ENCODE results near the gene OSCP1. TPM values are rescaled to one million over a fixed set of nuclear protein-coding genes. Genes with fewer than 3 reads are reported as not detected.

Gene OSCP1
- total RNA-seq, 1 donor from 2014 or later = 6.3 TPM

- H3K9me3 Mint-ChIP-seq (ENCODE audit: unreplicated experiment) = peaks cover 5% of the 10 kb centered on the region
- H3K27ac Mint-ChIP-seq (ENCODE audit: unreplicated experiment) = peak overlapping the region; percentile 50
- peaks cover 6% of the 10 kb centered on the region for H3K27me3 Mint-ChIP-seq (ENCODE audit: unreplicated experiment)
- no peak overlapping the region for H3K4me3 Mint-ChIP-seq (ENCODE audit: unreplicated experiment)
- H3K36me3 Mint-ChIP-seq (ENCODE audit: unreplicated experiment) = no peaks in the 10 kb centered on the region
- no peak for DNase-seq
- no peak for TF ChIP-seq CTCF (IDR thresholded peaks at IDR 0.05; ENCODE audit: partially characterized antibody, unreplicated experiment)
- H3K4me1 Mint-ChIP-seq (ENCODE audit: low read depth, unreplicated experiment) = peaks cover 28% of the 10 kb centered on the region
These were observed 3.5 kb downstream of the OSCP1 start for GRCh38 chr1:36446746-36447145.

GRCh38 chr1:36446271-36446670, 4.0 kb downstream of the OSCP1 start:
- peaks cover 24% of the 10 kb centered on the region for H3K4me1 Mint-ChIP-seq (ENCODE audit: low read depth, unreplicated experiment)
- no peak overlapping the region for H3K4me3 Mint-ChIP-seq (ENCODE audit: unreplicated experiment)
- DNase-seq = peak; percentile 62
- TF ChIP-seq CTCF (IDR thresholded peaks at IDR 0.05; ENCODE audit: partially characterized antibody, unreplicated experiment) = no peak
- no peaks in the 10 kb centered on the region for H3K36me3 Mint-ChIP-seq (ENCODE audit: unreplicated experiment)
- H3K27me3 Mint-ChIP-seq (ENCODE audit: unreplicated experiment) = peaks cover 2% of the 10 kb centered on the region
- peak overlapping the region; percentile 46 for H3K27ac Mint-ChIP-seq (ENCODE audit: unreplicated experiment)
- peaks cover 4% of the 10 kb centered on the region for H3K9me3 Mint-ChIP-seq (ENCODE audit: unreplicated experiment)

- H3K4me3 Mint-ChIP-seq (ENCODE audit: unreplicated experiment) = no peak overlapping the region
- H3K27me3 Mint-ChIP-seq (ENCODE audit: unreplicated experiment) = no peaks in the 10 kb centered on the region
- no peaks in the 10 kb centered on the region for H3K36me3 Mint-ChIP-seq (ENCODE audit: unreplicated experiment)
These were observed 7.0 kb downstream of the OSCP1 start for GRCh38 chr1:36443297-36443696.

GRCh38 chr1:36442337-36442736, 7.9 kb downstream of the OSCP1 start:
- H3K4me3 Mint-ChIP-seq (ENCODE audit: unreplicated experiment) = no peak overlapping the region
- DNase-seq = no peak
- peaks cover 1% of the 10 kb centered on the region for H3K9me3 Mint-ChIP-seq (ENCODE audit: unreplicated experiment)
- no peaks in the 10 kb centered on the region for H3K36me3 Mint-ChIP-seq (ENCODE audit: unreplicated experiment)
- no peaks in the 10 kb centered on the region for H3K27me3 Mint-ChIP-seq (ENCODE audit: unreplicated experiment)
- no peak overlapping the region for H3K27ac Mint-ChIP-seq (ENCODE audit: unreplicated experiment)
- no peak for TF ChIP-seq CTCF (IDR thresholded peaks at IDR 0.05; ENCODE audit: partially characterized antibody, unreplicated experiment)
- H3K4me1 Mint-ChIP-seq (ENCODE audit: low read depth, unreplicated experiment) = peaks cover 21% of the 10 kb centered on the region

More at GRCh38 chr1:36443297-36443696, 7.0 kb downstream of the OSCP1 start:
- Mint-ChIP-seq H3K9me3 (ENCODE audit: unreplicated experiment) (peaks cover 1% of the 10 kb centered on the region), H3K4me1 (ENCODE audit: low read depth, unreplicated experiment) (peaks cover 24% of the 10 kb centered on the region), H3K27ac (ENCODE audit: unreplicated experiment) (no peak overlapping the region)
- no peak for TF ChIP-seq CTCF (IDR thresholded peaks at IDR 0.05; ENCODE audit: partially characterized antibody, unreplicated experiment)
- no peak for DNase-seq

DNA sequence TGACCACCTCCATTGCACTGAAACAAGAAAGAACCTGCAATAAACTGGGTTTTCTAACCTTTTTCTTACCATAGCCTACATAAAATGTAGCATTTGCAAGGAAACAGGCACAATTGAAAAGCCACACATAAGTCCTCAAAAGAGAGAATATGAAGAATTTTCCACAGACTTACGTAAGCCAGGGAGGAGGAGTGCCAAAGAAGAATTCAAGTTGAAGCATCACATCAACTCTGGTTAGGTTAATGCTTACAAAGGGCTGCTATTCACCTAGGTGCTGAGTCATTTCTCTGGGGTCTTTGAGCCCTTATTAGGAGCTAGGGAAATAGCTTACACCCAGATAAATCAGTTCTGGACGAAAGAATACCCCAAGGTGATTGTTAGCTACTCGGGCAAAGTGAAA, 9.6 kb downstream of the OSCP1 start:
- H3K27me3 Mint-ChIP-seq (ENCODE audit: unreplicated experiment) = no peaks in the 10 kb centered on the region
- H3K4me1 Mint-ChIP-seq (ENCODE audit: low read depth, unreplicated experiment) = peaks cover 12% of the 10 kb centered on the region
- peaks cover 1% of the 10 kb centered on the region for H3K9me3 Mint-ChIP-seq (ENCODE audit: unreplicated experiment)
- no peak overlapping the region for H3K4me3 Mint-ChIP-seq (ENCODE audit: unreplicated experiment)
- H3K36me3 Mint-ChIP-seq (ENCODE audit: unreplicated experiment) = no peaks in the 10 kb centered on the region
- TF ChIP-seq CTCF (IDR thresholded peaks at IDR 0.05; ENCODE audit: partially characterized antibody, unreplicated experiment) = no peak
- no peak for DNase-seq
- no peak overlapping the region for H3K27ac Mint-ChIP-seq (ENCODE audit: unreplicated experiment)
